Measurements from ENCODE around the gene SPTSSB.

SPTSSB gene

GRCh38 chr3:161317077-161317476, 54.2 kb downstream of the SPTSSB start:
- no peak for TF ChIP-seq EZH2phosphoT487 (IDR thresholded peaks at IDR 0.05; ENCODE audit: borderline replicate concordance, low read length)
- no peak for TF ChIP-seq CTCF (IDR thresholded peaks at IDR 0.05; ENCODE audit: low read depth, low read length, poor library complexity, severe bottlenecking)
- no peaks in the 10 kb centered on the region for H3K4me1 ChIP-seq (ENCODE audit: control insufficient read depth, low read length)
- no peaks in the 10 kb centered on the region for H4K20me1 ChIP-seq (ENCODE audit: control insufficient read depth, insufficient read depth, low read depth, low read length)
- no peaks in the 10 kb centered on the region for H3K27me3 ChIP-seq (ENCODE audit: control insufficient read depth, low read length)
- no peaks in the 10 kb centered on the region for H3F3A ChIP-seq (ENCODE audit: control insufficient read depth, insufficient read depth)
- H3K27ac ChIP-seq (ENCODE audit: low read depth, low read length), result no peak overlapping the region
- no peaks in the 10 kb centered on the region for H3K9me3 ChIP-seq (ENCODE audit: control insufficient read depth, insufficient read depth, low read length)
- no peaks in the 10 kb centered on the region for H3K9me2 ChIP-seq (replicated peaks; ENCODE audit: control insufficient read depth, low read length)
- H3K36me3 ChIP-seq (ENCODE audit: control insufficient read depth, low read length), result no peaks in the 10 kb centered on the region
- H3K4me3 ChIP-seq (ENCODE audit: low read length), result no peak overlapping the region
- no peak overlapping the region for H3K4me2 ChIP-seq (ENCODE audit: low read length)
- H3K79me2 ChIP-seq (ENCODE audit: control insufficient read depth, low read length), result no peaks in the 10 kb centered on the region

- H3K79me2 ChIP-seq (ENCODE audit: control insufficient read depth, low read length), result no peaks in the 10 kb centered on the region
- H3K36me3 ChIP-seq (ENCODE audit: control insufficient read depth, low read length), result no peaks in the 10 kb centered on the region
- no peaks in the 10 kb centered on the region for H3K27me3 ChIP-seq (ENCODE audit: control insufficient read depth, low read length)
- H3K9me3 ChIP-seq (ENCODE audit: control insufficient read depth, insufficient read depth, low read length), result no peaks in the 10 kb centered on the region
- no peak overlapping the region for H3K4me2 ChIP-seq (ENCODE audit: low read length)
- no peak overlapping the region for H3K4me3 ChIP-seq (ENCODE audit: low read length)
- no peaks in the 10 kb centered on the region for H3F3A ChIP-seq (ENCODE audit: control insufficient read depth, insufficient read depth)
- peaks cover 3% of the 10 kb centered on the region for H3K4me1 ChIP-seq (ENCODE audit: control insufficient read depth, low read length)
- no peaks in the 10 kb centered on the region for H3K9me2 ChIP-seq (replicated peaks; ENCODE audit: control insufficient read depth, low read length)
- no peak for TF ChIP-seq CTCF (IDR thresholded peaks at IDR 0.05; ENCODE audit: low read depth, low read length, poor library complexity, severe bottlenecking)
- TF ChIP-seq EZH2phosphoT487 (IDR thresholded peaks at IDR 0.05; ENCODE audit: borderline replicate concordance, low read length), result no peak
- H4K20me1 ChIP-seq (ENCODE audit: control insufficient read depth, insufficient read depth, low read depth, low read length), result no peaks in the 10 kb centered on the region
- no peak overlapping the region for H3K27ac ChIP-seq (ENCODE audit: low read depth, low read length)
Observed at GRCh38 chr3:161316006-161316689, 55.2 kb downstream of the SPTSSB start.

- no peak overlapping the region for H3K27ac ChIP-seq (ENCODE audit: low read depth, low read length)
Observed at GRCh38 chr3:161314836-161315395, 56.4 kb downstream of the SPTSSB start.

More at GRCh38 chr3:161314836-161315395, 56.4 kb downstream of the SPTSSB start:
- Histone ChIP-seq H3K27me3 (ENCODE audit: control insufficient read depth, low read length) (no peaks in the 10 kb centered on the region), H3K4me2 (ENCODE audit: low read length) (no peak overlapping the region), H3K4me1 (ENCODE audit: control insufficient read depth, low read length) (peaks cover 6% of the 10 kb centered on the region), H3K9me3 (ENCODE audit: control insufficient read depth, insufficient read depth, low read length) (no peaks in the 10 kb centered on the region), H3K9me2 (replicated peaks; ENCODE audit: control insufficient read depth, low read length) (no peaks in the 10 kb centered on the region), H3F3A (ENCODE audit: control insufficient read depth, insufficient read depth) (no peaks in the 10 kb centered on the region), H4K20me1 (ENCODE audit: control insufficient read depth, insufficient read depth, low read depth, low read length) (no peaks in the 10 kb centered on the region), H3K79me2 (ENCODE audit: control insufficient read depth, low read length) (no peaks in the 10 kb centered on the region), H3K36me3 (ENCODE audit: control insufficient read depth, low read length) (no peaks in the 10 kb centered on the region), H3K4me3 (ENCODE audit: low read length) (no peak overlapping the region)
- no peak for TF ChIP-seq EZH2phosphoT487 (IDR thresholded peaks at IDR 0.05; ENCODE audit: borderline replicate concordance, low read length)
- no peak for TF ChIP-seq CTCF (IDR thresholded peaks at IDR 0.05; ENCODE audit: low read depth, low read length, poor library complexity, severe bottlenecking)

All from DOHH2 (cell line).